Natural killer cell (primary cell): ENCODE data around the gene IDH3G. TPM values are rescaled to one million over a fixed set of nuclear protein-coding genes. Genes with fewer than 3 reads are reported as not detected.

Experiments
- ATAC-seq, 3 donors: fragments of 150-1000 bp in 2 of 3; fragments of 200-7000 bp in 1 of 3; cut with Tn5 transposase; 1 replicate in 1 of 3; 2 replicates in 2 of 3; pipeline ENCODE4 v1.10.0; 2021; ENCODE audit warnings: mild to moderate bottlenecking in 2 of 3, moderate library complexity in 2 of 3
- DNase-seq, 2 donors: peaks; one replicate each; pipeline versions ENCODE4 v3.0.0 to v3.0.0-alpha.2; 2013 to 2021; ENCODE audit warnings: mixed read lengths in 1 of 2
- H3K27ac ChIP-seq: one replicate; pipeline ENCODE4 v1.5.1; 2013; ENCODE audit warnings: mild to moderate bottlenecking, low read length
- H3K27me3 ChIP-seq: one replicate; pipeline ENCODE4 v1.6.1; 2013; ENCODE audit warnings: low read length; ENCODE audit not compliant: control insufficient read depth, insufficient read depth
- H3K36me3 ChIP-seq: one replicate; pipeline ENCODE4 v1.6.1; 2013; ENCODE audit warnings: low read length; ENCODE audit not compliant: control insufficient read depth, insufficient read depth
- H3K4me1 ChIP-seq: one replicate; pipeline ENCODE4 v1.6.1; 2013; ENCODE audit warnings: low read length; ENCODE audit not compliant: control insufficient read depth, insufficient read depth
- H3K4me3 ChIP-seq: one replicate; pipeline ENCODE4 v1.5.1; 2013; ENCODE audit warnings: low read length
- H3K9me3 ChIP-seq: one replicate; pipeline ENCODE4 v1.6.1; 2013; ENCODE audit warnings: low read length; ENCODE audit not compliant: control insufficient read depth, insufficient read depth
- H3K27ac Mint-ChIP-seq, 2 donors: one replicate each; pipeline ENCODE4 v1.8.0; 2022; ENCODE audit warnings: mild to moderate bottlenecking in 2 of 2, mixed read lengths in 2 of 2, moderate library complexity in 1 of 2
- H3K27me3 Mint-ChIP-seq, 2 donors: one replicate each; pipeline ENCODE4 v1.8.0; 2022; ENCODE audit warnings: low read depth in 2 of 2, mixed read lengths in 2 of 2
- H3K36me3 Mint-ChIP-seq: one replicate; pipeline ENCODE4 v1.8.0; 2022; ENCODE audit warnings: mixed read lengths
- H3K4me1 Mint-ChIP-seq, 2 donors: one replicate each; pipeline ENCODE4 v1.8.0; 2022; ENCODE audit warnings: mixed read lengths in 2 of 2
- H3K4me3 Mint-ChIP-seq: one replicate; pipeline ENCODE4 v1.8.0; 2022; ENCODE audit warnings: mild to moderate bottlenecking, moderate library complexity, mixed read lengths
- H3K9me3 Mint-ChIP-seq, 2 donors: one replicate each; pipeline ENCODE4 v1.8.0; 2022; ENCODE audit warnings: mixed read lengths in 2 of 2
- WGBS: methylation state at CpG from one replicate; pipeline ENCODE4 v1.1.7; 2013; ENCODE audit warnings: missing lambda C conversion rate; ENCODE audit not compliant: insufficient coverage; 5-methylcytosine and 5-hydroxymethylcytosine counted together
- intact Hi-C: fragments of 100-400 bp; cut with micrococcal nuclease; formaldehyde crosslinking; loops from one replicate; pipeline ENCODE4 v1.14.2; 2022
- total RNA-seq, 4 donors: library from RNA; stranded (reverse); fragments of 120-200 nt in 1 of 4; gene quantifications; one replicate each; pipeline versions ENCODE4 v1.2.3 to v1.2.4, GENCODE V29; 2013 to 2022
- TF ChIP-seq, protein P1 (sequence below): fragments of 200-600 bp; IDR thresholded peaks from one replicate; pipeline ENCODE4 v1.8.0; 2022; ENCODE audit warnings: antibody characterized with exemption

The IDH3G gene
- total RNA-seq, 3 donors from 2014 or later (not counting 1 experiment from before 2014, with no cell fraction given) = 70.1 to 76.5 (median 71.1) TPM

DNA sequence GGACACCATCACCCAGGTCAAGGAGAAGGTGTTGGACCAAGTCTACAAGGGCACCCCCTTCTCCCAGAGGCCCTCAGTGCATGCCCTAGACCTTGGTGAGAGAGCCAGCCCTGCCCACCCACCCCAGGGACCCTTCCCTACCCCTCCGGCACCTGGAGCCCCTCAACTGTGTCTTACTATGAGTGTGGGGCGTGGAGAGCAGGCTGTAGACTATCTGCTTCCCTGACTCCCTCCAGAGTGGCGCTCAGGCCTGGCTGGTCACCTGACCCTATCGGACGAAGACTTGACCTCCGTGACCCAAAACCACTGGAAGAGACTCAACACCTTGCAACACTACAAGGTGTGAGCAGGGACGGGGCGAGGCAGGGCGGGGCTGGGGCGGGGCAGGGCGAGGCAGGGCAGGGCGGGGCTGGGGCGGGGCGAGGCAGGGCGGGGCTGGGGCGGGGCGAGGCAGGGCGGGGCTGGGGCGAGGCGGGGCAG lies 18.0 kb downstream of the IDH3G start:
- DNase-seq (no peak), ATAC-seq (no peak)
- H3K9me3 ChIP-seq = no peaks in the 10 kb centered on the region
- WGBS = 100% methylated on average over 6 of the region's 20 CpGs
- no peak overlapping the region for H3K4me3 ChIP-seq
- H3K27ac Mint-ChIP-seq = no peak overlapping the region
- peaks cover 2% of the 10 kb centered on the region for H3K27me3 ChIP-seq
- peaks cover 10% of the 10 kb centered on the region for H3K4me1 ChIP-seq
- TF ChIP-seq, protein P1, sequence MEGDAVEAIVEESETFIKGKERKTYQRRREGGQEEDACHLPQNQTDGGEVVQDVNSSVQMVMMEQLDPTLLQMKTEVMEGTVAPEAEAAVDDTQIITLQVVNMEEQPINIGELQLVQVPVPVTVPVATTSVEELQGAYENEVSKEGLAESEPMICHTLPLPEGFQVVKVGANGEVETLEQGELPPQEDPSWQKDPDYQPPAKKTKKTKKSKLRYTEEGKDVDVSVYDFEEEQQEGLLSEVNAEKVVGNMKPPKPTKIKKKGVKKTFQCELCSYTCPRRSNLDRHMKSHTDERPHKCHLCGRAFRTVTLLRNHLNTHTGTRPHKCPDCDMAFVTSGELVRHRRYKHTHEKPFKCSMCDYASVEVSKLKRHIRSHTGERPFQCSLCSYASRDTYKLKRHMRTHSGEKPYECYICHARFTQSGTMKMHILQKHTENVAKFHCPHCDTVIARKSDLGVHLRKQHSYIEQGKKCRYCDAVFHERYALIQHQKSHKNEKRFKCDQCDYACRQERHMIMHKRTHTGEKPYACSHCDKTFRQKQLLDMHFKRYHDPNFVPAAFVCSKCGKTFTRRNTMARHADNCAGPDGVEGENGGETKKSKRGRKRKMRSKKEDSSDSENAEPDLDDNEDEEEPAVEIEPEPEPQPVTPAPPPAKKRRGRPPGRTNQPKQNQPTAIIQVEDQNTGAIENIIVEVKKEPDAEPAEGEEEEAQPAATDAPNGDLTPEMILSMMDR = no peak
- intact Hi-C loops = no loop called here
- H3K27ac ChIP-seq = no peak overlapping the region
- H3K36me3 Mint-ChIP-seq = no peaks in the 10 kb centered on the region
- H3K36me3 ChIP-seq = no peaks in the 10 kb centered on the region
- peaks cover 9% of the 10 kb centered on the region in 2 donors for H3K27me3 Mint-ChIP-seq
- no peaks in the 10 kb centered on the region for H3K9me3 Mint-ChIP-seq
- H3K4me3 Mint-ChIP-seq = no peak overlapping the region
- H3K4me1 Mint-ChIP-seq = peaks cover 0 to 9% of the 10 kb centered on the region in 2 donors

DNA sequence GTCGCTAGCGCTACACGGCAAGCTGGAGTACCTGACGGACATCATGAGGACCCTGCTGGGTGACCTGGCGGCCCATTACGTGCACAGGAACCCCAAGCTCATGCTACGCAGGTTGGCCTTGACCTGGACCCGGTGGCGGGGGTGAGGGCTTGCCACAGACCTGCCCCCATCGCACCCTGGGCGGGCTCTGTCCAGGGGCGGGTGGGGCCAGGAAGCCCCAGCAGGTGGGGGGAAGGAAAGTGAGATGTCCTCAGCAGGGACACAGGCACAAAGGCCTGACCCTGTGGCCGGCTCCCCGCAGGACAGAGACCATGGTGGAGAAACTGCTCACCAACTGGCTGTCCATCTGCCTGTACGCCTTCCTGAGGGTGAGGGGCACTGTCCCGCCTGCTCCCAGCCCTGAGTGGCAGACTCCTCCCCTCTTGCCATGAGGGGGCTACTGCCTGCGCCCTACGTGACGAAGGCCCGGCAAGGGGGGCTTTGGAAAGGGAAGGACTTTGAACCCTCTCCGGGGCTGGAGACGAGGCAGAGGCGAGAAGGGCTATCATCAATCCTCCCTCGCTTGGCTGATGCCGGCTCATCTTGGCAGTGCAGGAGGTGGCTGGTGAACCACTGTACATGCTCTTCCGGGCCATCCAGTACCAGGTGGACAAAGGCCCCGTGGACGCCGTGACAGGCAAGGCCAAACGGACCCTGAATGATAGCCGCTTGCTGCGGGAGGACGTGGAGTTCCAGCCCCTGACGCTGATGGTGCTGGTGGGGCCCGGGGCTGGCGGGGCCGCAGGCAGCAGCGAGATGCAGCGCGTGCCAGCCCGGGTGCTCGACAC lies 18.7 kb downstream of the IDH3G start:
- no peaks in the 10 kb centered on the region for H3K9me3 ChIP-seq
- Mint-ChIP-seq H3K9me3 (no peaks in the 10 kb centered on the region), H3K4me3 (no peak overlapping the region), H3K36me3 (no peaks in the 10 kb centered on the region), H3K4me1 (peaks cover 0 to 9% of the 10 kb centered on the region in 2 donors), H3K27ac (no peak overlapping the region), H3K27me3 (peaks cover 9% of the 10 kb centered on the region in 2 donors)
- no peak overlapping the region for H3K27ac ChIP-seq
- no peak for DNase-seq
- TF ChIP-seq, protein P1 = no peak
- H3K4me3 ChIP-seq = no peak overlapping the region
- ATAC-seq = no peak
- no peaks in the 10 kb centered on the region for H3K36me3 ChIP-seq
- intact Hi-C loops = no loop called here
- 95% methylated on average over 40 of the region's 42 CpGs for WGBS
- peaks cover 6% of the 10 kb centered on the region for H3K4me1 ChIP-seq
- H3K27me3 ChIP-seq = peaks cover 2% of the 10 kb centered on the region

DNA sequence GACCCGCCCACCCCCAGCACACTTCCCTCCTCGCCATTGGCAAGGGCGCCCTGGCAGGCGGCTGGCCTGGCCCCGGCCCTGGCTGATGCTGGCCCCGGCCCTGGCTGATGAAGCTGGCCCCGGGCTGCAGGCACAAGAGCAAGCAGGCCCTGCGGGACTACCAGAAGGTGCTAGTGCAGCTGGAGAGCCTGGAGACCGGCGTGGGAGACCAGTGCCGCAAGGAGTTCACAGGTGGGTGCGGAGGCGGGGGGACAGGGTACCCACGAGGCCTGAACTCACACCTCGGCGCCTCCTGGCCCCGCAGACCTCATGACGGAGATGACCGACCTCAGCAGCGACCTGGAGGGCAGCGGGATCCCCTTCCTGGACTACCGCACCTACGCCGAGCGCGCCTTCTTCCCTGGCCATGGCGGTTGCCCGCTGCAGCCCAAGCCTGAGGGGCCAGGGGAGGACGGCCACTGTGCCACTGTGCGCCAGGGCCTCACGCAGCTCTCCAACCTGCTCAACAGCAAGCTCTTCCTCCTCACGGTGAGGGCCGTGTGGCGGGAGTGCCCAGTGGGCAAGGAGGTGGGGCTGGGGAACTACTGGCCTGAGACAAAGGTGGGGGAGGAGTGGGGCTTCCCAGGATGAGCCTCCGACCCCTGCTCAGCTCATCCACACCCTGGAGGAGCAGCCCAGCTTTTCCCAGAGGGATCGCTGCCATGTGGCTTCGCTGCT lies 19.4 kb downstream of the IDH3G start:
- ATAC-seq = no peak
- Mint-ChIP-seq H3K27me3 (peaks cover 2% of the 10 kb centered on the region in 2 donors), H3K36me3 (no peaks in the 10 kb centered on the region), H3K4me3 (no peak overlapping the region), H3K27ac (no peak overlapping the region), H3K4me1 (peaks cover 0 to 1% of the 10 kb centered on the region in 2 donors), H3K9me3 (no peaks in the 10 kb centered on the region)
- H3K36me3 ChIP-seq = no peaks in the 10 kb centered on the region
- TF ChIP-seq, protein P1 = no peak
- H3K9me3 ChIP-seq = no peaks in the 10 kb centered on the region
- DNase-seq = no peak
- intact Hi-C loops = no loop called here
- no peak overlapping the region for H3K27ac ChIP-seq
- no peaks in the 10 kb centered on the region for H3K27me3 ChIP-seq
- H3K4me3 ChIP-seq = no peak overlapping the region
- no peaks in the 10 kb centered on the region for H3K4me1 ChIP-seq
- WGBS = 90% methylated on average over 32 of the region's 37 CpGs
